Activated B cell treated with CpG ODN at 0.5 μM for 24 hours (primary cell): ENCODE measurements around the gene MDFIC. TPM values are rescaled to one million over a fixed set of nuclear protein-coding genes. Genes with fewer than 3 reads are reported as not detected.

Experiments
- ATAC-seq: fragments of 200-7000 bp; cut with Tn5 transposase; one replicate; pipeline ENCODE4 v1.10.0; 2021; ENCODE audit warnings: low read depth, mild to moderate bottlenecking, moderate library complexity
- CTCF ChIA-PET: fragments of 350-600 bp; sonication (Branson Sonifier 250); formaldehyde crosslinking; loops from one replicate; lab custom pipeline; 2021; ENCODE audit warnings: antibody characterized with exemption; lab: Charles Lee
- POLR2A ChIA-PET: fragments of 350-600 bp; sonication (Branson Sonifier 250); formaldehyde crosslinking; loops from one replicate; lab custom pipeline; 2021; ENCODE audit warnings: antibody characterized with exemption; lab: Charles Lee
- DNase-seq: peaks from one replicate; pipeline ENCODE4 v3.0.0; 2022
- H3K27ac Mint-ChIP-seq: one replicate; pipeline ENCODE4 v1.8.0; 2020; ENCODE audit warnings: mixed read lengths
- H3K27me3 Mint-ChIP-seq: one replicate; pipeline ENCODE4 v1.8.0; 2021; ENCODE audit warnings: mixed read lengths
- H3K36me3 Mint-ChIP-seq: one replicate; pipeline ENCODE4 v1.8.0; 2021; ENCODE audit warnings: low read depth, mixed read lengths
- H3K4me1 Mint-ChIP-seq: one replicate; pipeline ENCODE4 v1.8.0; 2021; ENCODE audit warnings: mixed read lengths
- H3K4me3 Mint-ChIP-seq: one replicate; pipeline ENCODE4 v1.8.0; 2020; ENCODE audit warnings: mild to moderate bottlenecking, mixed read lengths
- H3K9me3 Mint-ChIP-seq: one replicate; pipeline ENCODE4 v1.8.0; 2020; ENCODE audit warnings: mixed read lengths
- intact Hi-C: fragments of 100-400 bp; cut with micrococcal nuclease; formaldehyde crosslinking; loops from one replicate; pipeline ENCODE4 v1.15.1; 2024
- total RNA-seq: library from RNA; stranded (reverse); gene quantifications from 2 replicates; pipeline ENCODE4 v1.2.3, GENCODE V29; 2022
- TF ChIP-seq, protein P1 (sequence below): fragments of 200-600 bp; IDR thresholded peaks from one replicate; pipeline ENCODE4 v1.8.0; 2022; ENCODE audit warnings: antibody characterized with exemption, mild to moderate bottlenecking

The MDFIC gene
- total RNA-seq, 1 donor from 2014 or later = 139 TPM

DNA sequence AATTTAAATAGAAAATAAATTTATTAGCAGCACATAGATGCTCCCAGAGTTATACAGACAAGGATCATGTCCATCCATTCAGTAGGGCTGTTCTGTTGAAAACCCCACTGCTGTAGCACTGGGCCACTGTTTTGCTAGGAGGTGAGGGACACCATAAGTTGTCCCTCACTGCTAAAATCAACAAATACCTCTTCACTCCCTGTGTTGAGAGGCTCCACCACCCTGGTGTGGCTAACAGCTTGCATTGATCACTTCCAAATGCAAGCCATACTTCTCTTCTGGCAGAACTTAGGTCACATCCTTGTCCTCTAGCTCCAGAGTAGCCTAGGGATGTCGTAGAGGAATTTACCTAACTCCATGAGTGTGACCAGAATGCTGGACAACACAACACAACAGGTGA, 55.4 kb downstream of the MDFIC start:
- H3K36me3 Mint-ChIP-seq = peaks cover 46% of the 10 kb centered on the region
- intact Hi-C loops = no loop called here
- H3K4me3 Mint-ChIP-seq = no peak overlapping the region
- H3K4me1 Mint-ChIP-seq = peaks cover 75% of the 10 kb centered on the region
- TF ChIP-seq, protein P1, sequence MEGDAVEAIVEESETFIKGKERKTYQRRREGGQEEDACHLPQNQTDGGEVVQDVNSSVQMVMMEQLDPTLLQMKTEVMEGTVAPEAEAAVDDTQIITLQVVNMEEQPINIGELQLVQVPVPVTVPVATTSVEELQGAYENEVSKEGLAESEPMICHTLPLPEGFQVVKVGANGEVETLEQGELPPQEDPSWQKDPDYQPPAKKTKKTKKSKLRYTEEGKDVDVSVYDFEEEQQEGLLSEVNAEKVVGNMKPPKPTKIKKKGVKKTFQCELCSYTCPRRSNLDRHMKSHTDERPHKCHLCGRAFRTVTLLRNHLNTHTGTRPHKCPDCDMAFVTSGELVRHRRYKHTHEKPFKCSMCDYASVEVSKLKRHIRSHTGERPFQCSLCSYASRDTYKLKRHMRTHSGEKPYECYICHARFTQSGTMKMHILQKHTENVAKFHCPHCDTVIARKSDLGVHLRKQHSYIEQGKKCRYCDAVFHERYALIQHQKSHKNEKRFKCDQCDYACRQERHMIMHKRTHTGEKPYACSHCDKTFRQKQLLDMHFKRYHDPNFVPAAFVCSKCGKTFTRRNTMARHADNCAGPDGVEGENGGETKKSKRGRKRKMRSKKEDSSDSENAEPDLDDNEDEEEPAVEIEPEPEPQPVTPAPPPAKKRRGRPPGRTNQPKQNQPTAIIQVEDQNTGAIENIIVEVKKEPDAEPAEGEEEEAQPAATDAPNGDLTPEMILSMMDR = no peak
- no peak for DNase-seq
- POLR2A ChIA-PET = no interaction called here
- CTCF ChIA-PET = no interaction called here
- ATAC-seq = no peak
- H3K27me3 Mint-ChIP-seq = no peaks in the 10 kb centered on the region
- H3K9me3 Mint-ChIP-seq = no peaks in the 10 kb centered on the region
- no peak overlapping the region for H3K27ac Mint-ChIP-seq

DNA sequence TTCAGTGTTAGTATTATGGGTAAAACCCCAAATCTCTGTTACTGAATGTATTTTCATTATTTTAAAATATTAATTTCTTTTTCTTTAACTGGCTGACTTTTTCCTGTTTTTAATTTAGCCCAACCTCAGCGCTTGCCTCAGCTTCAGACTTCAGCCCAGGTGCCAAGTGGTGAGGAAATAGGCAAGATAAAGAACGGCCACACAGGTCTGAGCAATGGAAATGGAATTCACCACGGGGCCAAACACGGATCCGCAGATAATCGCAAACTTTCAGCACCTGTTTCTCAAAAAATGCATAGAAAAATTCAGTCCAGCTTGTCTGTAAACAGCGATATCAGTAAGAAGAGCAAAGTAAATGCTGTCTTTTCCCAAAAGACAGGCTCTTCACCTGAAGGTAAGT, 57.5 kb downstream of the MDFIC start:
- ATAC-seq = no peak

DNA sequence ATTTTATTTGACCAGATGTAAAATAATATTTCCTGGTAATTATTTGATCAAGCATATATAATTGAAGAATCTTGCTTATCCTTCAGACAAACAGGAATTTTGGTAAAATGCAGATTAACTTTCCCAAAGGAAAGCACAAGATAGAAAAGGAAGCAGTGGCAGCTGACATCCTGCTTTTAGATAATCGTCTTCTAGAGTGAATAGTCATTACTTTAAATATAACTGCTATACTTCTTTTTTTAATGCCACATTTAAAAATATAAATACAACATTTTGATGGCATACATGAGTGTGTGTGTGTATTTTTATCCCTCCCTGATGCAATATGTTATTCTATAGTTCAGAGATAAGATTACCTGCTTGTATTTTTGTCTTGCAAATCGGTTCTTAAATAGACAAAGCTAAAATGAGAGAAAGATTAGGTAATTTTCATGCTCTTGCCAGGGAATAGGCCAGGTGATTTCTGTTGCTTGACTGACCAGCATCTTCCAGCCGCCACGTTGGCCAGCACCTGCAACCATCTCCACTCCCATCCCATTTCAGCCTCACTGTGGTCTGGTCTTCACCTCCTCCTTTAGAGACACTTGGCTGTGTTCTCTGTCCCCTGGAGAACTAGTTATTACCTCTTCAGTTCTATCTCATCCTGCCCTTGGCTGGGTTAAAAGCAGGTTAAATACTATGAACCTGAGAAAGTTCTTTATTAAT, 58.1 kb downstream of the MDFIC start:
- Mint-ChIP-seq H3K4me3 (no peak overlapping the region), H3K36me3 (peaks cover 62% of the 10 kb centered on the region), H3K9me3 (no peaks in the 10 kb centered on the region), H3K27ac (no peak overlapping the region), H3K27me3 (no peaks in the 10 kb centered on the region), H3K4me1 (peaks cover 63% of the 10 kb centered on the region)
- intact Hi-C loops = no loop called here
- TF ChIP-seq, protein P1 = no peak
- POLR2A ChIA-PET = no interaction called here
- CTCF ChIA-PET = no interaction called here
- ATAC-seq (no peak), DNase-seq (no peak)

More for the DNA sequence above, 57.5 kb downstream of the MDFIC start:
- intact Hi-C loops = no loop called here
- CTCF ChIA-PET = no interaction called here
- no peaks in the 10 kb centered on the region for H3K27me3 Mint-ChIP-seq
- H3K27ac Mint-ChIP-seq = no peak overlapping the region
- no peak for DNase-seq
- POLR2A ChIA-PET = interaction anchor here (0.6 kb wide), 1 partner anchor 13 kb away, joined by 4 read pairs; no protein-coding TSS in a partner anchor
- no peaks in the 10 kb centered on the region for H3K9me3 Mint-ChIP-seq
- H3K4me1 Mint-ChIP-seq = peaks cover 69% of the 10 kb centered on the region
- H3K36me3 Mint-ChIP-seq = peaks cover 61% of the 10 kb centered on the region
- TF ChIP-seq, protein P1 = no peak
- H3K4me3 Mint-ChIP-seq = no peak overlapping the region

DNA sequence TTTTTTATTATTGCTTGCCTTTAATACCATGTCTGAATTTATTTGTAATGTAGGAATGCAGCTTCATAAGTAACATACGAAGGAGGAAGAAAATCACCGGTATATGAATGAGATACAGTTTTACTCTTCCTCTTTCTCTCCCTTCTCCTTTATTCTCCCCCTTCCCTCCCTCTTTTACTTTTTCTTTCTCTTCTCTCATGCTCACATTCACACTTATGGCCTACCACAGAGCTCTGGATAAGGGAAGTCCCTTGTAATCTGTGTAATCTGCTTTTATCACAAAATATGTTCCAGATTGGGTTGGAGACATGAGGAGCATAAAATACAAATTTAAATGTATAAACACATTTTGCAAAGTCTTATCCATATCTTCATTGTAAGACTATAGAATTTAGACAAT, 59.4 kb downstream of the MDFIC start:
- no peaks in the 10 kb centered on the region for H3K9me3 Mint-ChIP-seq
- CTCF ChIA-PET = no interaction called here
- POLR2A ChIA-PET = no interaction called here
- no peak for ATAC-seq
- H3K27ac Mint-ChIP-seq = no peak overlapping the region
- H3K4me1 Mint-ChIP-seq = peaks cover 54% of the 10 kb centered on the region
- TF ChIP-seq, protein P1 = no peak
- intact Hi-C loops = loop anchor here (1.0 kb wide), 1 partner anchor 8 kb away; no protein-coding TSS in a partner anchor
- DNase-seq = no peak
- peaks cover 69% of the 10 kb centered on the region for H3K36me3 Mint-ChIP-seq
- no peaks in the 10 kb centered on the region for H3K27me3 Mint-ChIP-seq
- no peak overlapping the region for H3K4me3 Mint-ChIP-seq

DNA sequence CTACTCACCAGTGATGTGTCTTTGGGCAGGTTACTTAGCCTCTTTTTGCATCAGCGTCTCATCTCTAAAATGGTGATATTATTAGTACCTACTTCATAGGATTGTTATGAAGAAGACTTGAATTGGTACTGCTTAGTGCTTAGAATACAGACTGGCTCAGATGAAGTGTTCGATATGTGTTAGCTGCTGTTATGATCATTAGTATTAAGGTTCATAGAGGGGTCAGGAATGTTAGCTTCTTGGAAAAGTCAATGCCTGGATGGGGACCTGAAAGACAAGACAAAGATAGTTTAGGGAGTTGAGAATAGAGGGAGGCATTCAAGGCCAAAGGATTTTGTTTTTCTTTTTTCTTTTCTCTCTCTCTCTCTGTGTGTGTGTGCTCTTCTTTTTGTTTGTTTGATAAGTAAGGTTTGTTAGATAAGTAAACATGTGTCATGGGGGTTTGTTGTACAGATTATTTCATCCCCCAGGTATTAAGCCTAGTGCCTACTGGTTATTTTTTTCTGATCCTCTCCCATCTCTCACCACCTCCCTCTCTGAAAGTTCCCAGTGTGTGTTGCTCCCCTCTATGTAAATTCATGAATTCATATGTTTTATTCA, 63.3 kb downstream of the MDFIC start:
- H3K4me1 Mint-ChIP-seq = peaks cover 35% of the 10 kb centered on the region
- TF ChIP-seq, protein P1 = no peak
- intact Hi-C loops = no loop called here
- H3K4me3 Mint-ChIP-seq = no peak overlapping the region
- H3K9me3 Mint-ChIP-seq = no peaks in the 10 kb centered on the region
- ChIA-PET POLR2A (no interaction called here), CTCF (no interaction called here)
- DNase-seq (no peak), ATAC-seq (no peak)
- no peaks in the 10 kb centered on the region for H3K27me3 Mint-ChIP-seq
- H3K27ac Mint-ChIP-seq = no peak overlapping the region
- peaks cover 71% of the 10 kb centered on the region for H3K36me3 Mint-ChIP-seq
